ENCODE measurements around the gene VASN.

DNA sequence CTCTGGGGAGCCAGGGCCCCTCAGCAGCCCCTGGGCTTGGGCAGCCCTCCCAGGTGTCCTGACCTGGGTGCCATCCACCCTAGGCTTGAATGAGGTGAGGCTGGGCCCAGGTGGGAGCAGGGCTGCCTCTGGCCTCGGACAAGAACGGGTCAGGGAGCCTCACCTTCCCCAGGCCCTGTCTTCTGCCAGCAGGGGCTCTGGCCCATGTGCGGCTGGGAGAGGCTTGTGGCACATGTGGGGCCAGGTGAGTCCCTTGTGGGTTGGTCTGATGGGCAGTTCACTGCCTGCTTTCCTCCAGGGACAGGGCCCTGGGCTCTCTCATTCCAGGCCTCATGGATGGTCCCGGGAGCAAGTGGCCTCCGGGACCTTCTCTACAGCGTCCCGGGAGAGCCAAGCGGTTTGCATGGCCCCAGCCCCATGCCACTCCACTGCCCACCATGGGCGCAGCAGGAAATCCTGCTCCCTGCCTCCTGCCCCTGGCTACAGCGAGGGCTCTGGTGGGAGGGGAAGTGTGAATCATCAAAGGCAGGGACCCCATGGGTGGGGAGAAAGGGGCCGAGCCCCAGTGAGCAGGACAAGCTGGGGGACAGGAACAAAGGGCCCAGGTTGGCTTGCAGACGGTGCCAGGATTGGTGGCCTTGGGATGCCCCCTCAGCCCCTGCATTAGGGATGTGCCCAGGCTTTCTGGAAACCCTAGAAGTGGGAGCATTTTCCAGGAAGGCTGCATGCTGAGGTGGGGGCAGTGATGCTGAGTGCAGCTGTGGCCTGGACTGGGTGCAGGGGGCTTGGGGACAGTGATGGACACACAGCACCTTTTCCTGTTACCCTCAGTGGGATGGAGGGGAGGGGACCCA lies 12.2 kb downstream of the VASN start:
- TF ChIP-seq, protein P1, sequence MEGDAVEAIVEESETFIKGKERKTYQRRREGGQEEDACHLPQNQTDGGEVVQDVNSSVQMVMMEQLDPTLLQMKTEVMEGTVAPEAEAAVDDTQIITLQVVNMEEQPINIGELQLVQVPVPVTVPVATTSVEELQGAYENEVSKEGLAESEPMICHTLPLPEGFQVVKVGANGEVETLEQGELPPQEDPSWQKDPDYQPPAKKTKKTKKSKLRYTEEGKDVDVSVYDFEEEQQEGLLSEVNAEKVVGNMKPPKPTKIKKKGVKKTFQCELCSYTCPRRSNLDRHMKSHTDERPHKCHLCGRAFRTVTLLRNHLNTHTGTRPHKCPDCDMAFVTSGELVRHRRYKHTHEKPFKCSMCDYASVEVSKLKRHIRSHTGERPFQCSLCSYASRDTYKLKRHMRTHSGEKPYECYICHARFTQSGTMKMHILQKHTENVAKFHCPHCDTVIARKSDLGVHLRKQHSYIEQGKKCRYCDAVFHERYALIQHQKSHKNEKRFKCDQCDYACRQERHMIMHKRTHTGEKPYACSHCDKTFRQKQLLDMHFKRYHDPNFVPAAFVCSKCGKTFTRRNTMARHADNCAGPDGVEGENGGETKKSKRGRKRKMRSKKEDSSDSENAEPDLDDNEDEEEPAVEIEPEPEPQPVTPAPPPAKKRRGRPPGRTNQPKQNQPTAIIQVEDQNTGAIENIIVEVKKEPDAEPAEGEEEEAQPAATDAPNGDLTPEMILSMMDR (IDR thresholded peaks at IDR 0.05): no peak
- TF ChIP-seq EP300 (IDR thresholded peaks at IDR 0.05) (no peak), POLR2A (IDR thresholded peaks at IDR 0.05) (no peak), POLR2AphosphoS5 (IDR thresholded peaks at IDR 0.05) (no peak)
